Keratinocyte (primary cell): ENCODE results near the gene SEC14L2. TPM values are rescaled to one million over a fixed set of nuclear protein-coding genes. Genes with fewer than 3 reads are reported as not detected.

ENCODE experiments used
- DNase-seq: peaks from one replicate; pipeline ENCODE4 v3.0.0-alpha.2; 2011; ENCODE audit warnings: low read depth, missing footprints, low spot score
- FAIRE-seq: peaks from 2 replicates; lab custom pipeline; 2011; peaks lifted over from hg19 to GRCh38; lab: Jason Lieb, UNC
- H2AFZ ChIP-seq: 2 replicates; pipeline ENCODE4 v1.6.0; 2012; ENCODE audit warnings: low read length, control low read depth, inconsistent platforms; ENCODE audit not compliant: control insufficient read depth
- H3K27ac ChIP-seq: 2 replicates; pipeline ENCODE4 v1.5.1; 2011; ENCODE audit warnings: low read length; ENCODE audit not compliant: control insufficient read depth, insufficient read depth
- H3K27me3 ChIP-seq: 3 replicates; pipeline ENCODE4 v1.6.0; 2011; ENCODE audit warnings: low read length; ENCODE audit not compliant: control insufficient read depth, insufficient read depth; ENCODE audit errors: extremely low read depth
- H3K36me3 ChIP-seq, 2 experiments: 2 replicates in 1 of 2; 3 replicates in 1 of 2; pipeline ENCODE4 v1.5.1; 2011; ENCODE audit warnings: low read length in 2 of 2, mild to moderate bottlenecking in 1 of 2; ENCODE audit not compliant: control insufficient read depth in 2 of 2, insufficient read depth in 2 of 2; ENCODE audit errors: extremely low read depth in 1 of 2
- H3K4me1 ChIP-seq: 3 replicates; pipeline ENCODE4 v1.5.1; 2011; ENCODE audit warnings: low read length; ENCODE audit not compliant: control insufficient read depth, insufficient read depth; ENCODE audit errors: extremely low read depth
- H3K4me2 ChIP-seq: 3 replicates; pipeline ENCODE4 v1.6.0; 2011; ENCODE audit warnings: low read depth, low read length; ENCODE audit not compliant: control insufficient read depth, insufficient read depth; ENCODE audit errors: extremely low read depth
- H3K4me3 ChIP-seq, 3 experiments: fragments of 200-600 bp in 1 of 3; sonication (generic) in 1 of 3; 2 replicates in 2 of 3; 3 replicates in 1 of 3; pipeline ENCODE4 v1.5.1; 2011 to 2016; ENCODE audit warnings: low read length in 3 of 3, mild to moderate bottlenecking in 3 of 3, control low read depth in 2 of 3, inconsistent platforms in 1 of 3, low read depth in 1 of 3, mixed read lengths in 1 of 3, mixed run types in 1 of 3, moderate library complexity in 1 of 3; ENCODE audit not compliant: control insufficient read depth in 2 of 3, insufficient read depth in 2 of 3; ENCODE audit errors: extremely low read depth in 1 of 3
- H3K79me2 ChIP-seq: 2 replicates; pipeline ENCODE4 v1.6.0; 2012; ENCODE audit warnings: low read length; ENCODE audit not compliant: control insufficient read depth, insufficient read depth
- H3K9ac ChIP-seq: 3 replicates; pipeline ENCODE4 v1.6.0; 2011; ENCODE audit warnings: low read length; ENCODE audit not compliant: control insufficient read depth, insufficient read depth; ENCODE audit errors: extremely low read depth
- H3K9me1 ChIP-seq: 3 replicates; pipeline ENCODE4 v1.6.0; 2011; ENCODE audit warnings: low read length; ENCODE audit not compliant: control insufficient read depth, insufficient read depth; ENCODE audit errors: extremely low read depth
- H3K9me3 ChIP-seq: 2 replicates; pipeline ENCODE4 v1.5.1; 2012; ENCODE audit warnings: low read depth, low read length; ENCODE audit not compliant: control insufficient read depth
- H4K20me1 ChIP-seq: 3 replicates; pipeline ENCODE4 v1.6.0; 2011; ENCODE audit warnings: low read length; ENCODE audit not compliant: control insufficient read depth, insufficient read depth; ENCODE audit errors: extremely low read depth
- EZH2 ChIP-seq: IDR thresholded peaks from one replicate; pipeline ENCODE4 v1.6.1; 2012; ENCODE audit warnings: inconsistent platforms, mild to moderate bottlenecking, low read length, moderate library complexity
- dilution Hi-C: fragments of 300-500 bp; cut with MboI; formaldehyde crosslinking; loops from one replicate; pipeline ENCODE4 v1.7.0; 2020; ENCODE audit warnings: low sequenced_read_pairs; ENCODE audit not compliant: extremely low pct_ligation_motif_present
- polyA plus RNA-seq, 5 experiments: library from polyadenylated mRNA; depleted of rRNA in 3 of 5; stranded (reverse) in 3 of 5; stranded (forward) in 1 of 5; unstranded in 1 of 5; fragments of >200 nt; gene quantifications; 1 replicate in 1 of 5; 2 replicates in 3 of 5; 3 replicates in 1 of 5; pipeline versions ENCODE4 v1.2.1 to v1.2.3, GENCODE V29; 2011 to 2012; ENCODE audit warnings: missing spikeins in 2 of 5, low read depth in 1 of 5, low replicate concordance in 1 of 5
- TF ChIP-seq, protein P1 (sequence below), 3 experiments: IDR thresholded peaks in 1 of 3; conservative IDR thresholded peaks in 1 of 3; optimal IDR thresholded peaks in 1 of 3; 2 replicates in 2 of 3; 3 replicates in 1 of 3; pipeline versions ENCODE3 to v1.5.1; 2011; ENCODE audit warnings: low read length in 3 of 3, mild to moderate bottlenecking in 3 of 3, moderate library complexity in 2 of 3, control low read depth in 1 of 3, inconsistent platforms in 1 of 3; ENCODE audit not compliant: insufficient read depth in 2 of 3; ENCODE audit errors: extremely low read depth in 1 of 3

Gene SEC14L2
- polyA plus RNA-seq, 1 donor (not counting 4 experiments of a cell fraction or from before 2014, with no cell fraction given): 103 TPM

DNA sequence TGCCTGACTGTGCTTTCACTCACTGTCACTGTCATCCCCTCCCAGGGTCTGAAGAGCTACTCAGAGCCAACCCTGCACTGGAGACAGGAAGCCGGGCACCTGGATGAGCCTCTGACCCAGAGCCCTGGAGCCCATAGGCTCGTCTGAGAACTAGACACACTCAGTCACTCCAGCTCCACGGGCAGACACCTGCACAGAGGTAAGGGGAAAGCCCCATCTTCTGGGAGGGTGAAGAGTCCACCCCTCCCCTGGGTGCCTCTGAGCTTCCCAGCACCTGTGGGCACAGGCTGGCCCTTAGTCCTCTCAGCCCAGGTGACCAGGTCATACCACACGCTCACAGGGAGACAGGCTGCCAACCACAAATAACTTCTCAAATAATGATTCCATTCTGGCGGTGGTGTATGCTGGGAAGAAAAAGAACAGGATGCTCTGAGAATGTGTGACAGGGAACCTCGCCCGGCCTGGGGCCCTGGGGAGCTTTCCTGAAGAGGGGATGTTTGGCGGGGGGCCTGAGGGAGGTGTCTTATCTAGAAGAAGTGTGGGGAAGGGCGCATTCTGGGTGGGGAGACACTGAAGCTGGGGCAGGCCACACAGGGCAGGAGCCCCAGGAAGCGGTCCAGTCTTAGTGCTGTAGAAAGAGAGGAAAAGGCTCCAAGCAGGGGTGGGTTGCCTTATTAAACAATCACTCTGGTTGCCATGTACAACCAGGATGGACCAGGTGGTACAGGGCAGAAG is 34.7 kb upstream of the SEC14L2 start:
- no peak overlapping the region for H3K27ac ChIP-seq
- FAIRE-seq: no peak
- no peak overlapping the region for H3K9ac ChIP-seq
- DNase-seq: no peak
- no peaks in the 10 kb centered on the region for H3K27me3 ChIP-seq
- no peaks in the 10 kb centered on the region for H4K20me1 ChIP-seq
- no peak overlapping the region for H2AFZ ChIP-seq
- dilution Hi-C loops: no loop called here
- H3K4me3 ChIP-seq: no peak overlapping the region
- no peaks in the 10 kb centered on the region for H3K79me2 ChIP-seq
- H3K4me1 ChIP-seq: peaks cover 3% of the 10 kb centered on the region
- no peaks in the 10 kb centered on the region for H3K36me3 ChIP-seq
- no peak overlapping the region for H3K4me2 ChIP-seq
- H3K9me1 ChIP-seq: no peaks in the 10 kb centered on the region
- no peaks in the 10 kb centered on the region for H3K9me3 ChIP-seq
- TF ChIP-seq, protein P1, sequence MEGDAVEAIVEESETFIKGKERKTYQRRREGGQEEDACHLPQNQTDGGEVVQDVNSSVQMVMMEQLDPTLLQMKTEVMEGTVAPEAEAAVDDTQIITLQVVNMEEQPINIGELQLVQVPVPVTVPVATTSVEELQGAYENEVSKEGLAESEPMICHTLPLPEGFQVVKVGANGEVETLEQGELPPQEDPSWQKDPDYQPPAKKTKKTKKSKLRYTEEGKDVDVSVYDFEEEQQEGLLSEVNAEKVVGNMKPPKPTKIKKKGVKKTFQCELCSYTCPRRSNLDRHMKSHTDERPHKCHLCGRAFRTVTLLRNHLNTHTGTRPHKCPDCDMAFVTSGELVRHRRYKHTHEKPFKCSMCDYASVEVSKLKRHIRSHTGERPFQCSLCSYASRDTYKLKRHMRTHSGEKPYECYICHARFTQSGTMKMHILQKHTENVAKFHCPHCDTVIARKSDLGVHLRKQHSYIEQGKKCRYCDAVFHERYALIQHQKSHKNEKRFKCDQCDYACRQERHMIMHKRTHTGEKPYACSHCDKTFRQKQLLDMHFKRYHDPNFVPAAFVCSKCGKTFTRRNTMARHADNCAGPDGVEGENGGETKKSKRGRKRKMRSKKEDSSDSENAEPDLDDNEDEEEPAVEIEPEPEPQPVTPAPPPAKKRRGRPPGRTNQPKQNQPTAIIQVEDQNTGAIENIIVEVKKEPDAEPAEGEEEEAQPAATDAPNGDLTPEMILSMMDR (optimal IDR thresholded peaks at IDR 0.05 in 1 of 3, IDR thresholded peaks at IDR 0.05 in 1 of 3, conservative IDR thresholded peaks at IDR 0.05 in 1 of 3; ENCODE audit: extremely low read depth in 1 of 3, insufficient read depth in 2 of 3, low read length in 3 of 3): no peak
- no peak for TF ChIP-seq EZH2

DNA sequence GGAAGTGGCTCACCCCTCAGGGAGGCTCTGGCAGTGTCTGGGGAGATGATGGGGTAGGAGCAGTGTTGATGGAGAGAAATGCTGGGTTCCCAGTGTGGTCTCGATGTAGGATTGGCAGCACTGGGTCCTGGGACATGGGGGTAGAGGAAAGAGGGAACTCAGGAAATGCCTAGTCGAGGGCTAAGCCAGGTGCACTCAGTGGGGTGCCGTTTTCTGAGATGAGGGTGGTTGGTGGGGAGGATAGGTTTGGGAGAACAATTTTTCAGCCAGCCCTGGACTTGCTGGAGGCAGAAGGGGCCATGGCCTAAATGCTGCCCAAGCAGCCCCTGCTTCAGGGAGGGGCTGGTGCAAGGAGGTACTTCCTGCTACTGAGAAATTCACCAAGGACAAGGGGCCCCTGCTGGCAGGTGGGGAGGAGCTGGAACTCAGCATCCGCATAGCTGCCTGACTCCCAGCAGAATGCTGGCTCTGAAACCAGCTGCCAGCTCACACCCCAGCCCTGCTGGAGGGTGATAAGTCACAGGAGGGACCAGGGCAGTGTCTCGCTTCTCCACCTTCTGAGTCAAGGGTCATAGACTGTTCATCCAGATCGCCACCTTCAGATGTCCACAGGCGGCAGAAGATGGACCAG is 34.1 kb upstream of the SEC14L2 start:
- Histone ChIP-seq H3K9me1 (no peaks in the 10 kb centered on the region), H3K27me3 (no peaks in the 10 kb centered on the region), H3K4me3 (no peak overlapping the region), H3K4me2 (no peak overlapping the region), H3K4me1 (no peaks in the 10 kb centered on the region), H3K36me3 (no peaks in the 10 kb centered on the region), H4K20me1 (no peaks in the 10 kb centered on the region), H2AFZ (no peak overlapping the region), H3K9ac (no peak overlapping the region), H3K9me3 (no peaks in the 10 kb centered on the region), H3K79me2 (no peaks in the 10 kb centered on the region), H3K27ac (no peak overlapping the region)
- DNase-seq: no peak
- no peak for FAIRE-seq
- no peak for TF ChIP-seq EZH2
- TF ChIP-seq, protein P1 (optimal IDR thresholded peaks at IDR 0.05 in 1 of 3, IDR thresholded peaks at IDR 0.05 in 1 of 3, conservative IDR thresholded peaks at IDR 0.05 in 1 of 3; ENCODE audit: extremely low read depth in 1 of 3, insufficient read depth in 2 of 3, low read length in 3 of 3): no peak
- dilution Hi-C loops: no loop called here
